ENCODE measurements around the gene USP54.
"Not testable (repeated sequence)": the region's sequence is repeated elsewhere in the genome, so short reads cannot be mapped to it uniquely, and the experiment has no call there.

The USP54 gene

GRCh38 chr10:73617143-73617542 is 26.0 kb upstream of the USP54 start:
- POLR2A ChIA-PET; CTCF ChIA-PET; H3K4me3 ChIP-seq (ENCODE audit: low read depth, low read length); H3K36me3 ChIP-seq (ENCODE audit: control insufficient read depth in 2 of 2, insufficient read depth in 1 of 2, low read length in 2 of 2); H3K27ac ChIP-seq (ENCODE audit: extremely low read depth, low read depth, low read length); H3K4me1 ChIP-seq (ENCODE audit: control insufficient read depth, insufficient read depth, low read length); H3K9me3 ChIP-seq (ENCODE audit: control insufficient read depth, insufficient read depth, low read depth, low read length): not testable (repeated sequence)
- TF ChIP-seq ZFHX2 (tag by site-specific recombination; conservative IDR thresholded peaks at IDR 0.05) (peak; percentile 78), EGR2 (tag by site-specific recombination; IDR thresholded peaks at IDR 0.05; ENCODE audit: low read depth) (peak; percentile 92), ZBTB7A (tag by site-specific recombination; IDR thresholded peaks at IDR 0.05; ENCODE audit: low read depth) (peak; percentile 3; the same call in 1 of the 2 replicates)

GRCh38 chr10:73614720-73615119 is 23.6 kb upstream of the USP54 start:
- Histone ChIP-seq H3K9me3 (ENCODE audit: control insufficient read depth, insufficient read depth, low read depth, low read length) (no peaks in the 10 kb centered on the region), H3K4me1 (ENCODE audit: control insufficient read depth, insufficient read depth, low read length) (no peaks in the 10 kb centered on the region), H3K36me3 (ENCODE audit: control insufficient read depth in 2 of 2, insufficient read depth in 1 of 2, low read length in 2 of 2) (peaks cover 0 to 3% of the 10 kb centered on the region in 2 experiments; a peak in 1 of 3 replicates), H3K27ac (ENCODE audit: extremely low read depth, low read depth, low read length) (no peak overlapping the region), H3K4me3 (ENCODE audit: low read depth, low read length) (no peak overlapping the region)
- POLR2A ChIA-PET = no interaction called here
- TF ChIP-seq TRIM28 (IDR thresholded peaks at IDR 0.05; ENCODE audit: borderline replicate concordance, low read length) = no peak
- TF ChIP-seq PRDM6 (tag by site-specific recombination; IDR thresholded peaks at IDR 0.05) = no peak
- no peak for TF ChIP-seq ZNF132 (tag by site-specific recombination; IDR thresholded peaks at IDR 0.05; ENCODE audit: borderline replicate concordance)
- TF ChIP-seq, protein P1, sequence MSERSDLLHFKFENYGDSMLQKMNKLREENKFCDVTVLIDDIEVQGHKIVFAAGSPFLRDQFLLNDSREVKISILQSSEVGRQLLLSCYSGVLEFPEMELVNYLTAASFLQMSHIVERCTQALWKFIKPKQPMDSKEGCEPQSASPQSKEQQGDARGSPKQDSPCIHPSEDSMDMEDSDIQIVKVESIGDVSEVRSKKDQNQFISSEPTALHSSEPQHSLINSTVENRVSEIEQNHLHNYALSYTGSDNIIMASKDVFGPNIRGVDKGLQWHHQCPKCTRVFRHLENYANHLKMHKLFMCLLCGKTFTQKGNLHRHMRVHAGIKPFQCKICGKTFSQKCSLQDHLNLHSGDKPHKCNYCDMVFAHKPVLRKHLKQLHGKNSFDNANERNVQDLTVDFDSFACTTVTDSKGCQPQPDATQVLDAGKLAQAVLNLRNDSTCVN (tag by site-specific recombination; optimal IDR thresholded peaks at IDR 0.05) = no peak
- no peak for TF ChIP-seq ZNF558 (tag by site-specific recombination; IDR thresholded peaks at IDR 0.05)
- no peak for TF ChIP-seq ZBTB1 (tag by site-specific recombination; IDR thresholded peaks at IDR 0.05)
- no peak for TF ChIP-seq ZNF335 (tag by site-specific recombination; conservative IDR thresholded peaks at IDR 0.05)
- TF ChIP-seq ZBTB8A (tag by site-specific recombination; IDR thresholded peaks at IDR 0.05) = no peak
- TF ChIP-seq GLIS1 (tag by site-specific recombination; IDR thresholded peaks at IDR 0.05) = no peak
- TF ChIP-seq BCL11A (tag by site-specific recombination; IDR thresholded peaks at IDR 0.05; ENCODE audit: low read depth) = no peak
- TF ChIP-seq ZNF114 (tag by site-specific recombination; IDR thresholded peaks at IDR 0.05) = no peak
- no peak for TF ChIP-seq MYNN (tag by site-specific recombination; IDR thresholded peaks at IDR 0.05; ENCODE audit: borderline replicate concordance)
- TF ChIP-seq, protein P2, sequence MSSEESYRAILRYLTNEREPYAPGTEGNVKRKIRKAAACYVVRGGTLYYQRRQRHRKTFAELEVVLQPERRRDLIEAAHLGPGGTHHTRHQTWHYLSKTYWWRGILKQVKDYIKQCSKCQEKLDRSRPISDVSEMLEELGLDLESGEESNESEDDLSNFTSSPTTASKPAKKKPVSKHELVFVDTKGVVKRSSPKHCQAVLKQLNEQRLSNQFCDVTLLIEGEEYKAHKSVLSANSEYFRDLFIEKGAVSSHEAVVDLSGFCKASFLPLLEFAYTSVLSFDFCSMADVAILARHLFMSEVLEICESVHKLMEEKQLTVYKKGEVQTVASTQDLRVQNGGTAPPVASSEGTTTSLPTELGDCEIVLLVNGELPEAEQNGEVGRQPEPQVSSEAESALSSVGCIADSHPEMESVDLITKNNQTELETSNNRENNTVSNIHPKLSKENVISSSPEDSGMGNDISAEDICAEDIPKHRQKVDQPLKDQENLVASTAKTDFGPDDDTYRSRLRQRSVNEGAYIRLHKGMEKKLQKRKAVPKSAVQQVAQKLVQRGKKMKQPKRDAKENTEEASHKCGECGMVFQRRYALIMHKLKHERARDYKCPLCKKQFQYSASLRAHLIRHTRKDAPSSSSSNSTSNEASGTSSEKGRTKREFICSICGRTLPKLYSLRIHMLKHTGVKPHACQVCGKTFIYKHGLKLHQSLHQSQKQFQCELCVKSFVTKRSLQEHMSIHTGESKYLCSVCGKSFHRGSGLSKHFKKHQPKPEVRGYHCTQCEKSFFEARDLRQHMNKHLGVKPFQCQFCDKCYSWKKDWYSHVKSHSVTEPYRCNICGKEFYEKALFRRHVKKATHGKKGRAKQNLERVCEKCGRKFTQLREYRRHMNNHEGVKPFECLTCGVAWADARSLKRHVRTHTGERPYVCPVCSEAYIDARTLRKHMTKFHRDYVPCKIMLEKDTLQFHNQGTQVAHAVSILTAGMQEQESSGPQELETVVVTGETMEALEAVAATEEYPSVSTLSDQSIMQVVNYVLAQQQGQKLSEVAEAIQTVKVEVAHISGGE (tag by site-specific recombination; conservative IDR thresholded peaks at IDR 0.05; ENCODE audit: low read depth) = no peak
- TF ChIP-seq ZNF580 (tag by site-specific recombination; IDR thresholded peaks at IDR 0.05) = no peak
- CTCF ChIA-PET = no interaction called here

Data from HEK293 (cell line).